Activated T-helper 1 cell treated with Interleukin-2 at 50 U/mL for 16 hours (primary cell): ENCODE data around the gene RNF145.
"Not testable (repeated sequence)": the region's sequence is repeated elsewhere in the genome, so short reads cannot be mapped to it uniquely, and the experiment has no call there.

ENCODE experiments used
- DNase-seq: peaks from one replicate; pipeline ENCODE4 v3.0.0-alpha.2; 2020; ENCODE audit warnings: low read depth

The RNF145 gene

DNA sequence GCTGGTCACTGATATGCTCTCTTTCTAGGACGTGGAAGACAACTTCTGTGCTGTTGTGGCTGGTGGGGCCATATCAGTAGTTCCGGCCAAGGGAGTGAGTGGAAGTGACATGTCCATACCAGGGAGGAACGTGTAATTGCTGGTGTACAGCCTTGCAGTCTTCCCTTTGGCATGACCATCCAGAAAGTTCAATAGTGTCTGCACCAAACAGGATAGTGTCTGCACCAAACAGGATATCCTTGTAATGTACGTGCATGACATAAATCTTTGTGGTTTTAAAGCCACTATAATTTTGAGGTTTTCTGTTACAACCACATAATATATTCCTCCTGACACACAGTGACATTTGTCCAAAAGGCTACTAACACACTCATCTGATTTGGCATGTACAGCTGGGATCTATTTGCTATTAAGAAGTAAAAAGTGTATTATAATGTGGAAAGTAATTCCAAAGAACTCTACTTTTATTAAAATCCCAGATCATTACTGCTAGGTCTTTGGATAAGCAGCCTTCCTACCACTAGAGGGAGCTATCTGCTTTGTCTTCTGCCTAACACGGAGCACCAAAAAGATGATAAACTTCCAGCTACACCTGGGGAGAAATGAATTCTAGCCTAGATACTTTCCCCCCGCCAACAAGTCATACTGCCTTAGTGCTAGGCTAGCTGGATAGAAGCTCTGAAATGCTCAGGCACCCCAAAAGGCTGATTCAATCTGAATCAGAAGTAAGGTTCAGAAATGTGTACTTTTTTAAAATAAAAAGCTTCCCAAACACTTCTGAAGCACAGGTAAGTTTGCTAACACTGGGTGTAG, 52.7 kb downstream of the RNF145 start:
- no peak for DNase-seq

DNA sequence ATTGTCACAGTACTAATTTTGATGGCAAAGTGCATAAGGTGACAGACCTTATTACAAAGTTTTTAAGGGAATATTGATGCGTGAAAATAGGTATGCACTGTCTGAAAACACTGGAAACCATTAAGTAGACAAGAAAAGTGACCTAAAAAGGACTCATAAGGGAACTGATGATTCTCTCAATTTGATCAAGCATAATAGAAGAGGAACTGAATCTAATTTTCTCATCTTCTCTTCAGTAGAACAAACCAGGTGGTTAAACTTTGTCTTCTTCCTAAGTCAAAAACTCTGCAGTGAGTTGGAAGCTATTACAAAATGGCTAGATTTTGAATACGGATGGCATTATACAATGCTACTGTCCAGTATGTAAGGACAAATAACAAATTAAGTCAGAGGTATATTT, 53.4 kb downstream of the RNF145 start:
- DNase-seq = no peak

DNA sequence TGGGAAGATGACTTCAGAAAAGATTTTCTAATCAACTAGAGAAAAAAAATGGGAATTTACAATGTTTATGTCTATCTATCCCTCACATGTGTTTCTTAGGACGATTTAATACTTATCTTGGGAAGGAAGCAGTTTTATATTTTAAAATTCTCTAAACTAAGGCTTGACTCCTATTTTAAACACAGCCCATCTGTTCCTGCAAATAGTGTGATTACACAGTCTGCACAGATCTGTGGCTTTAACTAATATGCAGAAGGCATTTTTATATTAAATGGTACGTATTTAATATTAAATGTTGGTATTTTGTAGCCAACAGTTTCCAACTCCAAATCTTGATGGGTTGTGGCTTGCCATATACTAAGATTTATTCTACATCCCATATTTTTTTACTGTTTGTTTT, 56.5 kb downstream of the RNF145 start:
- no peak for DNase-seq

DNA sequence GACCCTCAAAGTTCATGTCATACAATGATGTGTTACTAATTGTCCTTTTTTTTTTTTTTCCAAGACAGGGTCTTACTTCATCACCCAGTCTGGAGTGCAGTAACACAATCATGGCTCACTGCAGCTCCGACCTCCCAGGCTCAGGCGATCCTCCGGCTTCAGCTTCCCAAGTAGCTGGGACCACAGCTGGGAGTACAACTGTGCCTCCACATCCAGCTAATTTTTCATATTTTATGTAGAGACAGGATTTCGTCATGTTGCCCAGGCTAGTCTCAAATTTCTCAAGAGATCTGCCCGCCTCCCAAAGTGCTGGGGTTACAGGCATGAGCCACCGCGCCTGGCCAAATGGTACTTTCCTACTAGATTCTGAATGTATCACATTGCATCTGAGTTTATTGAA, 60.3 kb downstream of the RNF145 start:
- DNase-seq = no peak

DNA sequence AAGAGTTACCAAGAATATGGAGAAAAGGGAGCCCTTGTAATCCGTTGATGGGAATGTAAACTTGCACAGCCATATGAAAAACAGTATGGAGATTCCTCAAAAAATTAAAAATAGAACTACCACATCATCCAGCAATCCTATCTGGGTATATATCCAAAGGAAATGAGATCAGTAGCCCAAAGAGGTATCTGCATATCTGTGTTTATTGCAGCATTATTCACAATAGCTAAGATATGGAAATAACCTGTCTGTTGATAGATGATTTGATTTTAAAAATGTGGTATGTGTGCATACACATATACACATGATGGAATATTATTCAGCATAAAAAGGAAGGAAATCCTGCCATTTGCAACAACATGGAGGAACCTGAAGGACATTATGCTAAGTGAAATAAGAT, 61.4 kb downstream of the RNF145 start:
- DNase-seq = no peak

DNA sequence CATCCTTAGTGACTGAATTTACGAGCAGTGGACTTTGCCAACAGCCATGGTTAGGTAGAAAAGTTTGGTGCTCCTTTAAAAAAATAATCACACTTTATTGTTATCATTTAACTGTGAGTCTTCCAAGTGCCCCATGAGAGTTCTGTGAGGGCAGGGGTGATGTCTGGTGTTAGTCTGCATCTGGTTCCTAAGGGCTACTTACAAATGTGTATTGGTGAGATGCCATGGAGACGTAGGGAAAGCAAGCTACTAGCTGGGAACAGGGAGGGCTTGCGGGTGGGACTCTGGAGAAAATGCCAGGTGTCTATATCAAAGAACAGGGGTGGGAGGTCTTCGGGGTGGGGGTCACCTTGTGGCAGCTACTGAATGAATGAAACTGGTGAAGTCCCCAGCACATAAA, 62.5 kb downstream of the RNF145 start:
- DNase-seq = no peak

DNA sequence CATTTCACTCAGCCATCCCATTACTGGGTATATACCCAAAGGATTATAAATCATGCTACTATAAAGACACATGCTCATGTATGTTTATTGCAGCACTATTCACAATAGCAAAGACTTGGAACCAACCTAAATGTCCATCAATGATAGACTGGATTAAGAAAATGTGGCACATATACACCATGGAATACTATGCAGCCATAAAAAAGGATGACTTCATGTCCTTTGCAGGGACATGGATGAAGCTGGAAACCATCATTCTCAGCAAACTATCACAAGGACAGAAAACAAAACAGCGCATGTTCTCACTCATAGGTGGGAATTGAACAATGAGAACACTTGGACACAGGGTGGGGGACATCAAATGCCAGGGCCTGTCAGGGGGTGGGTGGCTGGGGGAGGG, 64.2 kb downstream of the RNF145 start:
- not testable (repeated sequence) for DNase-seq

DNA sequence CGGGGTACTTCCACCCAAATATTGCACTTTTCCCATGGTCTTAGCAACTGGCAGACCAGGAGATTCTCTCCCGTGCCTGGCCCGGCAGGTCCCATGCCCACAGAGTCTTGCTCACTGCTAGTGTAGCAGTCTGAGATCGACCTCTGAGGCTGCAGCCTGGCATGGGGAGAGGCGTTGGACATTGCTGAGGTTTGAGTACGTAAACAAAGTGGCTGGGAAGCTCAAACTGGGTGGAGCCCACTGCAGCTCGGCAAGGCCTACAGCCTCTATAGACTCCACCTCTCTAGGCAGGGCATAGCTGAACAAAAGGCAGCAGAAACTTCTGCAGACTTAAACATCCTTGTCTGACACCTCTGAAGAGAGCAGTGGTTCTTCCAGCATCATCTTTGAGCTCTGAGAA, 69.6 kb downstream of the RNF145 start:
- DNase-seq = no peak

DNA sequence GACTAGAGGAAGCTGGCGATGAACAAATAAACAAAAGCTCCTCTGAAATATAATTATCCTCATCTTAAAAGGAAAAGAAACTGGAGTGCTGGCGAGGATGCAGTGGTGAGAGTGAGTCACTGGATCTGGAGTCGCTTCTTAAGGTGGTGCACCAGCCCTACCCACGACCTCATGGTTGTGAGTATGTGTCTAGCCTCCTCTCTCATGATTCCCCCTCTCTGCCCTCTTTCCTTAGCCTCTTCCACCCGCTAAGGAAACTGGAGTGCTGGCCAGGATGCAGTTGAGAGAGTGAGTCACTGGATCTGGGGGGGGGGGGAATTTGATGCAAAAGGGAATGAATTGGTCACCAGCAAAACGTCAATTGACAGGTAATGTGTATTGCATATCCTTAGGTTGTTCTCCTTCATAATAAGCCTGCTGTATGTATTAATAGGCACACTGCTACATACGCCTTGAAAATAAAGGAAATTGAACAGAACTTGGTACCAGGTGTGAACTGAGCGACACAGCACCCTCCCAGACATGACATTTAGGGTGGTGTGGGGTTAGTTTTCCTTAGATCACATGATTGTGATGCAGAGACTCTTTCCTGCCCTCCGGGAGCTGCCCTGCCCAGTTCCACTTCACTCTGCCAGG, 73.3 kb downstream of the RNF145 start:
- DNase-seq = no peak

DNA sequence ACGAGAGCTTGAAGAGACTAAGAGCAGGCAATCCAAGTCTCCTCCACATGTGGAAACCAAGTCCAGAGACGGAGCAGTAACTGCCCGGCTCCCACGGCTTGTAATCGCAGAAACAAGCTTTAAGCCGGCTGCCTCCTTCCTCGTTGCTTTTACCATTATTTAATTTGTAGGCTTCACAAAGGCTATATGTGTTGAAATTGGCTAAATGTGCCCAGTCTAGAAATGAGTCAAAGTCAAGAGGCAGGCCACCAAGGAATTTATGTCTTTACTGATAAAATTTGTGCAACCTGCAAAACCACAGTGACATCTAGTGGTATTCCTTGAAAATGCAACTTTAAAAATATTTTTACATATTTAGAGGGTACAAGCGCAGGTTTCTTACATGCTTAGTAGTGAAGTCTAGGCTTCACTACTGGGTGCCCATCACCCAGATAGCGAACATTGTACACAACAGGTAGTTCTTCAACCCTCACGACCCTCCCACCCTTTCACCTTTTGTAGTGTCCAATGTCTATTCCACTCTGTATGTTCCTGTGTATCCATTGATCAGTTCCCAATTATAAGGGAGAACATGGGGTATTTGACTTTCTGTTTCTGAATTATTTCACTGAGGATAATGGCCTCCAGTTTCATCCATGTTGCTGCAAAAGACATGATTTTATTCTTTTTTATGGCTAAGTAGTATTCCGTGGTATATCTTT, 76.2 kb downstream of the RNF145 start:
- DNase-seq = no peak

DNA sequence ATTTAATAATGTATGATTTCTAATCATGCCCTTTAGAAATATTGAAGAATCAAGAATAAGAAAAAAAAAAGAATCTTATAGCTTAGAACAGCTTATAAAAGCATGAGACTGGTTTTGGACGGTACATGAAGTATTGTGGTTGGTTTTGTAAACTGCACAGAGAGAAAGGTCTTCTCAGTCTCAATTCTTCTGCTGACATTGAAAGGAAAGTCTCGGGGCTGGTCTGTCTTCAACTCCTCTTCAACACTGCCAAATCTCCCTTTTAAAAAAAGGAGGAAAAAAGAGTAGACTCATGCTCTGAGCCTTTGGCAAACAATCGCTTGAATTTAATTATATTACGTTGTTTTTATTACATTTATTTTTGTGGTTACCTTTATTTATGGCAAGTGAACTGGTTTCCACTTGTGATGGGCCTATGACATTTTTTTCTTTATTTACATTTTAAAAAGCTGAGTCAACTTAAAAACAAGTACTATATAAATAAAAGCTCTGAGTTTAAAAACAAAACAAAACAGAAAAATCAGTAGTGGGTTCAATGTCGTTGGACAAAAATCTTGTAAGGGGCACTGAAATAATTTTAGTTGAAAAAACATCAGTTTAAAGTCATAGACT, 76.8 kb downstream of the RNF145 start:
- no peak for DNase-seq

DNA sequence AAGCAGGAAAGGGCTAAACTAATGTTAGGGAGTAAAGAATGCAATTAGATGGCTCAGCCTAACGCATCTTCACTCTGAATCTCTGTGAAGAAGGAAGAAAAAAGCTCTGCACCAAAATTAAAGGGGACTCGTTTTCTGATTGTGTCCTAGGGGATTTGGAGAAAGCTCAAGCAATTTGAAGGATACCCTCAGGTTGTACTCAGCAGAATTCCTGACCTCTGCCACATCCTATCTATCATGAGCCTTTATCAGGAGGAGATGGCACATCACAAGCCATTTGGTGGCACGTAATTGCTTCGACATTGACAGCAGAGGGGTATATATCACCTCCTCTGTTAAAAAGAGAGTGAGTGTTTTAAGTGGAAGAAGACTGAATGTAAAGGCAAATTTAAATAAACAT, 77.4 kb downstream of the RNF145 start:
- no peak for DNase-seq

DNA sequence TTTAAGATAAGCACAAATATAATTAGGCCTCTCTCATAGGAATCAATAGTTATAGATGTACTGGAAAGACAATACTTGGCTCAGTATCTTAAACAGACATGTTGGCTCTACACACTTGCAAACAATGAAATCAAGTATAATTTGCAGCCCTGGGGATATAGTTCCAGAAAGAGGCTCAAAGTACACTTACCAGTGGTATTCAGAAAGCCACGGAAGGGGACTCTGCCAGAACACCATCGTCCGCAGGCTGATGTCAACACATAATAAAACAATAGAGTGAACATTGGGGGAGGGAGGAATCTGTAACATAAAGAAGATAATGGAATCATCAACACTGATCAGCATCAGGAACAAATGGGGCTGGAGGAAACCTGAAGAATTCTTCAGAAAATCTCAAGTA, 78.5 kb downstream of the RNF145 start:
- DNase-seq = no peak

DNA sequence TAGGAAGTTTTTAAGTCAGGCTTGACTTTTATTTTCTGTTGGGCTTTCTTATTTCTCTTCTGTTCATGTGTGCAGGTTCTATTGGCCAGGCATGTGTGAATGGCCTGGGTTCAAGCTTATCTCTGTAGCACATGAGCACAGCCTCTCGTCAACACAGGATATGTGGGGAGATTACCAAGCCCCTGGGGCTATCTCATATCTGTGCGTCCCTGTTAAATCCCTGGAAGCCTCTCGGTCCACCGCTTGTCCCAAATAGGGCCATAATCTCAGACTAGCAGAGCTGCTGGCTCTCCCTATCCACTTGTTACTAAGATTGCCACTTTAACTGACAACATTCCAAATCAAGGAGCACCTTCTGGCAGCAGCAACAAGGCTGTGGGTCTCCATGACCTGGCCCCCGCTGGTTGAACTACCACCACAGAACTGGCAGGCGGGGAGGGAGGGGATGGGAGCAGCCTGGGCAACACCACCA, 81.2 kb downstream of the RNF145 start:
- DNase-seq = no peak

DNA sequence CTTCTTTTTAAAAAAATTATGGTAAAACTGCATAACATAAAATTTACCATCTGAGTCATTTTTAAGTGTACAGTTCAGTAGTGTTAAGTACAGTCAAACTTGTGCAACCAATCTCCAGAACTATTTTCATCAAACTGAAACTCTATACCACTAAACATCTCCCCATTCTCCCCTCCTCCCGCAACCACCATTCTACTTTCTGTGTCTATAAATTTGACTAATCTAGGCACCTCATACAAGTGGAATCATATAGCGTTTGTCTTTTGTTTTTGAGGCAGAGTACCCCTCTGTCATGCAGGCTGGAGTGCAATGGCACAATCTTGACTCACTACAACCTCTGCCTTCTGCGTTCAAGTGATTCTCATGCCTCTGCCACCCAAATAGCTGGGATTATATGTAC, 85.7 kb downstream of the RNF145 start:
- no peak for DNase-seq

DNA sequence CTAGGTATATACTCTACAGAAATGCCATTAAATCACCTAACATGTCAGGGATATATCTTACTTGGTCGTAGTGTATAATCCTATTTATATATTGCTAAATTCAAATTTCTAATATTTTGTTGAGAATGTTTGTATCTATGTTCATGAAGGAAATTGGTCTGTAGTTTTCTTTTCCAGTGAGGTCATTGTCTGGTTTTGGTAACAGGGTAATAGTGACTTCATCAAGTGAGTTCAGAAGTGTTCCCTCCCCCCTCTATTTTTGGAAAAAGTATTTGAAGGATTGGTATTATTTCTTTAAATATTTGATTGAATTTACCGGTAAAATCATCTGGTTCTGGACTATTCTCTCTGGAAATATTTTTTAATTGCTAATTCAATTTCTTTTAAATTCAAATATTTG, 86.2 kb downstream of the RNF145 start:
- DNase-seq = no peak

DNA sequence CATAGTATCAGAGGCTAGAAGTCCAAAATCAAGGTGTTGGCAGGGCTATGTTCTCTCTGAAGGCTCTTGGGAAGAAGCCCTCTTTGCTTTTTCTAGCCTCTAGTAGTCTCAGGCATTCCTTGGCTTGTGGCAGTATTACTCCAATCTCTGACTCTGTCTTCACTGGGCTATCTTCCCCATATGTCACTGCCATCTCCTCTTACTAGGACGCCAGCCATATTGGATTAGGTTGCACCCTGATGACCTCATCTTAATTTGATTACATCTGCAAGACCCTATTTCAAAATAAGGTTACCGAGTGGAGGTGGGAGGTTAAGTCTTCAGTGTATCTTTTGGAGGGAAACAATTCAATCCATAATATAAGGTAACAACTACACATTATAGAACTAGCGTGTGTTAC, 88.3 kb downstream of the RNF145 start:
- no peak for DNase-seq

DNA sequence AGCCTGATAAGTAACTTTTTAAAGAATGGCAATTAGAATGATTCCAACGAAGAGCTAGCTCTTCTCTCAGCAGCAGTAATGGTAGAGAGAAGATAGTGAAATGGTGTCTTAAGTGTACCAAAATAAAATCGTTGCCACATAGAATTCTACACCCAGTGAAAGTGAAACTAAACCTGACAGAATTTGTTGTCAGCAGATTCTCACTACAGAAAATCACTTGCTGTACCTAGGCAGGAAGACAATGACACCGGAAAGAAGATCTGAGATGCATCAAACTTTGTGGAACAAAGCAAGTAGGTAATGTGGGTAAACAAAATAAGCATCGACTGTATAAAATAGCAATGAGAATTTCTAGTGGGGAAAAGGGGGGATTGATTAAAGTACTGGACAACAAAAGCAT, 88.9 kb downstream of the RNF145 start:
- no peak for DNase-seq

DNA sequence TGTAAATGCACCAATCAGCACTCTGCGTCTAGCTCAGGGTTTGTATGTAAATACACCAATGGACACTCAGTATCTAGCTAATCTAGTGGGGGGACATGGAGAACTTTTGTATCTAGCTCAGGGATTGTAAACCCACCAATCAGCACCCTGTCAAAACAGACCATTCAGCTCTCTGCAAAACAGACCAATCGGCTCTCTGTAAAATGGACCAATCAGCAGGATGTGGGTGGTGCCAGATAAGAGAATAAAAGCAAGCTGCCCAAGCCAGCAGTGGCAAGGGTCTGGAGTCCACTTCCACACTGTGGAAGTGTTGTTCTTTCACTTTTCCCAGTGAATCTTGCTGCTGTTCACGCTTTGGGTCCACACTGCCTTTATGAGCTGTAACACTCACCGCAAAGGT, 89.5 kb downstream of the RNF145 start:
- not testable (repeated sequence) for DNase-seq

DNA sequence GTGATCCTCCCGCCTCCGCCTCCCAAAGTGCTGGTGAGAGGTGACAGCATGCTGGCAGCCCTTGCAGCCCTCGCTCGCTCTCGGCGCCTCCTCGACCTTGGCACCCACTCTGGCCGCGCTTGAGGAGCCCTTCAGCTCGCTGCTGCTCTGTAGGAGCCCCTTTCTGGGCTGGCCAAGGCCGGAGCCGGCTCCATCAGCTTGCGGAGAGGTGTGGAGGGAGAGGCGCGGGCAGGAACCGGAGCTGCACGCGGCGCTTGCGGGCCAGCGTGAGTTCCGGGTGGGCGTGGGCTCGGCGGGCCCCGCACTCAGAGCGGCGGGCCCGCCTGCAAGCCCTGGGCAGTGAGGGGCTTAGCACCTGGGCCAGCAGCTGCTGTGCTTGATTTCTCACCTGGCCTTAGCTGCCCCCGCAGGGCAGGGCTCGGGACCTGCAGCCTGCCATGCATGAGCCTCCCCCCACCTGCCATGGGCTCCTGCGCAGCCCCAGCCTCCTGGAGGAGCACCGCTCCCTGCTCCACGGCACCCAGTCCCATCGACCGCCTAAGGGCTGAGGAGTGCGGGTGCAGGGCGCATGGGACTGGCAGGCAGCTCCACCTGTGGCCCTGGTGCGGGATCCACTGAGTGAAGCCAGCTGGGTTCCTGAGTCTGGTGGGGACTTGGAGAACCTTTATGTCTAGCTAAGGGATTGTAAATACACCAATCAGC, 90.2 kb downstream of the RNF145 start:
- DNase-seq = not testable (repeated sequence)

DNA sequence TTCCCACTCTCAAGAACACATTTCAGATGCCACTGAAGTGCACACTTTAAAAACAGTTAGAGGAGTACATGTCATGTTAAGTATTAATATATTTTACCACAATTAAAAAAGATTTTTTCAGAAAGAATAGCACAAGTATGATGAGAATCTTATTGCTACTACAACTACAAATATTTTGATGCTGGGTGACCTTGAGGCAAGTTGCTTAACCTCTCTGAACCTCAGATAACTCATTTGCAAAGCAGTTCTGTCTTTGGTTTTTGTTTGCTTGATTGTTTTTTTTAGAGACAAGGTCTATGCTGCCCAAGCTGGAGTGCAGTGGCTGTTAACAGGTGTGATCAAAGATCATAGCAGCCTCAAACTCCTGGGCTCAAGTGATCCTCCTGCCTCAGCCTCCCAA, 95.9 kb downstream of the RNF145 start:
- DNase-seq = no peak

DNA sequence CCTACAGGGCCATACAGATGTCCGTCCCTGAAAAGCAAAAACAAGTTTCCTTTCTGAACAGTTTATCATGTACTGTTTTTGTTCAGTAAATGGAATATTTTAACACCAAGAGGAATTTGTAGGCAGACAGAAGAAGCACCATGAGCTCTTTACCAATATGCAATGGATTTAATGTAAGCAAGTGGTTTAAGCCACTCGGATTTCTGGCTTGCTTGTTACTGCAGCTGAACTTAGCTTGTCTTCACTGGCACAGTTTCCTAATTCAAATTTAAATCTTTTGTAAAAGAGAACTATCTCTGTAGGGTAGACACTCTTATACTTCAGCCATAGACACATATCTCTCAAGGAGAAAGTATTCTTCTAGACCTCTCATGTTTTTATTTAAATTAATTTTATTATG, 96.9 kb downstream of the RNF145 start:
- DNase-seq = no peak
